ENCODE results near the gene GMCL2.

Gene GMCL2

DNA sequence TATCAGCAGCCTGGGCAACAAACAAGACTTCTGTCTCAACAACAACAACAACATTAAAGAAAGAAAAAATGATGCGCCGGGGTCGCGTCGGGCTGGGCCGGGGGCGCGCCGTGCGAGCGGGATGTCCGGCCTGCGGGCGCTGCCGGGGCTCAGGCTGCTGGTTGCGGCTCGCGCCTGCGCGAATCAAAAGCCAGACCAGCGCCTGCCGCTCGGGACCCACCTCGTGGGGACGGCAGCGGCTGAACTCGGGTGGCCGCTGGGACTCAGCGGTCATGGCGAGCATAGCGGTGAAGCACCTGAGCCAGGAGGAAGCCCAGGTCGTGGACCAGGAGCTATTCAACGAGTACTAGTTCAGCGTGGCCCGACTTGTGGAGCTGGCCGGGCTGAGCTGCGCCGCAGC lies 21.6 kb downstream of the GMCL2 start:
- no peak overlapping the region for H3K4me3 ChIP-seq (ENCODE audit: low read depth, low read length)
- DNase-seq (ENCODE audit: low read depth) = no peak
- TF ChIP-seq, protein P1, sequence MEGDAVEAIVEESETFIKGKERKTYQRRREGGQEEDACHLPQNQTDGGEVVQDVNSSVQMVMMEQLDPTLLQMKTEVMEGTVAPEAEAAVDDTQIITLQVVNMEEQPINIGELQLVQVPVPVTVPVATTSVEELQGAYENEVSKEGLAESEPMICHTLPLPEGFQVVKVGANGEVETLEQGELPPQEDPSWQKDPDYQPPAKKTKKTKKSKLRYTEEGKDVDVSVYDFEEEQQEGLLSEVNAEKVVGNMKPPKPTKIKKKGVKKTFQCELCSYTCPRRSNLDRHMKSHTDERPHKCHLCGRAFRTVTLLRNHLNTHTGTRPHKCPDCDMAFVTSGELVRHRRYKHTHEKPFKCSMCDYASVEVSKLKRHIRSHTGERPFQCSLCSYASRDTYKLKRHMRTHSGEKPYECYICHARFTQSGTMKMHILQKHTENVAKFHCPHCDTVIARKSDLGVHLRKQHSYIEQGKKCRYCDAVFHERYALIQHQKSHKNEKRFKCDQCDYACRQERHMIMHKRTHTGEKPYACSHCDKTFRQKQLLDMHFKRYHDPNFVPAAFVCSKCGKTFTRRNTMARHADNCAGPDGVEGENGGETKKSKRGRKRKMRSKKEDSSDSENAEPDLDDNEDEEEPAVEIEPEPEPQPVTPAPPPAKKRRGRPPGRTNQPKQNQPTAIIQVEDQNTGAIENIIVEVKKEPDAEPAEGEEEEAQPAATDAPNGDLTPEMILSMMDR (IDR thresholded peaks at IDR 0.05; ENCODE audit: control insufficient read depth, extremely low read depth, insufficient read depth) = no peak

DNA sequence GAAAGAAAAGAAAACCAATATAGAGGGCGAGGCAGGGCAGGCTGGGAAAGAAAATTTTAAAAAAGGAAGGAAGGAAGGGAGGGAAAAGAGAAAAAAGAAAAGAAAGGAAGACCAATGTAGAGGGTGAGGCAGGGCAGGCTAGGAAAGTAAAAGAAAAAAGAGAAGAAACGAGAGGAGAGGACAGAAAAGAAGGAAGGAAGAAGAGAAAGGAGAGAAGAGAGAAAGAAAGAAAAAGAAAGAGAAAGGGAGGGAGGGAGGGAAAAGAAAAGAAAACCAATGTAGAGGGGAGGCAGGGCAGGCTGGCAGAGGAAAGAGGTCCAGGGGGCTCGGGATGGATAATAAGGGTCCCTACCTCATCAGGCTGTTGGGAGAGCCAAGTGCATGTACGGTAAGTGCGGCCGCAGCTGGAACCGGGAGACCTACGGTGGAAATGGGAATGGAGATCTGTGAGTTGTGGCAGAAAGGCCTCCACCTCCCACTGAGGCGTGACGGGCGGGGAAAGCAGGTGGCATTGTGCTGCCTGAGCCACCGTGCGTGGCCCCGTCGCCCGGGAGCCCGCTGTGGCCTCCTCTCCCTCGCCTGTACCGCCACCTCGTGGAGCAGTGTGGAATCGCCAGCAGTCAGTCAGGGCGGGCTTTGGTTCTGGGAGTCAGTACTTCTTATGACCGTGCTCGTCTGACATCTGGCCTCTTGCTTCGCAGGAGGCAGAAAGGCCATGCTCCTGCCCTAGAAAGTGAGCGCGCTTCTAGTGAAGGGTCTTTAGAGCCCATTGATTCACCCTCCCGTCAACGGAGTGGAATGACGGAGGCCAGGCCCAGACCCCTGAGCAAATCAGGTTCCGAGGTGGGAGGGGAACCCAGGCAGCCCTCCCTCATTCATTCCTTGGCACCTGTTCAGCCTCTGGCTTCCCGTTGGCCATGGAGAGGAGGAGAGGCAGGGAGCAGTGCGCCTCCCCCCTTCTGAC lies 23.1 kb downstream of the GMCL2 start:
- no peak overlapping the region for H3K4me3 ChIP-seq (ENCODE audit: low read depth, low read length)
- TF ChIP-seq, protein P1 (IDR thresholded peaks at IDR 0.05; ENCODE audit: control insufficient read depth, extremely low read depth, insufficient read depth) = peak; percentile 99
- DNase-seq (ENCODE audit: low read depth) = peak; percentile 46

DNA sequence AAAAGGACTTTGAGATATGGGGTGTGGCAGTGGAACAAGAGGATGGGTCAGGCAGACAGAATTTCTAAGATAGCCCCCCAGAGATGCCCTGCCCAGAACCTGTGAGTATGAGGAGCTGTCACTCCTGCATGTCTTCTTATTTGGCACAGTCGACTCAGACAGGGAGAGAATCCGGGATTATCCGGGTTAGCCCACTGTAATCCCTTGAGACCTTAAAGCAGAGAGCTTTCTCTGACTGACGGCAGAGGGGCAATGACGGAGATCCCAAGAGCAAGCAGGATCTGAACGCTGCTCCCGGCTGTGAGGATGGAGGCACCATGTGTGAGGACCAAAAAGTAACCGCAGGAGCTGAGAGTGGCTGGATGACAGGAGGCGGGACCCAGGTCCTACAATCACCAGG lies 24.7 kb downstream of the GMCL2 start:
- TF ChIP-seq, protein P1 (IDR thresholded peaks at IDR 0.05; ENCODE audit: control insufficient read depth, extremely low read depth, insufficient read depth) = no peak
- no peak overlapping the region for H3K4me3 ChIP-seq (ENCODE audit: low read depth, low read length)
- DNase-seq (ENCODE audit: low read depth) = no peak

DNA sequence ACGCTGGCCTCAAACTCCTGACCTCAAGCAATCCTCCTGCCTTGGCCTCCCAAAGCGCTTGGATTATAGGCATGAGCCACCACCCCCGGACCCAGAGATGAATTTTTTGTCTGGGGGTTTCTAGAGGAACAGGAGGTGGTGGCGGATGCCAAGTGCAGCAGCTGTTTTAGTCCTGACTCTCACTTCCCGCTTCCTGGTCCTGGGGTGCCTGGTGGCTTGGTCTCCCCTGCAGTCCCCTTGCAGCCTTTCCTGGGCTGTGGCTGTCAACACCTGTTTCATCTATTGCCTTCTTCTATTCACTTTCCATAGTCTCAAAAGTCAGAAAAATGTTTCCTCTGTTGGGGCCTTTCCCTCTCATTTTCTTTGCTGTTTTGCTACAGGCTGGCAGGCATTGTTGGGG lies 27.0 kb downstream of the GMCL2 start:
- no peak overlapping the region for H3K4me3 ChIP-seq (ENCODE audit: low read depth, low read length)
- TF ChIP-seq, protein P1 (IDR thresholded peaks at IDR 0.05; ENCODE audit: control insufficient read depth, extremely low read depth, insufficient read depth) = no peak
- no peak for DNase-seq (ENCODE audit: low read depth)

DNA sequence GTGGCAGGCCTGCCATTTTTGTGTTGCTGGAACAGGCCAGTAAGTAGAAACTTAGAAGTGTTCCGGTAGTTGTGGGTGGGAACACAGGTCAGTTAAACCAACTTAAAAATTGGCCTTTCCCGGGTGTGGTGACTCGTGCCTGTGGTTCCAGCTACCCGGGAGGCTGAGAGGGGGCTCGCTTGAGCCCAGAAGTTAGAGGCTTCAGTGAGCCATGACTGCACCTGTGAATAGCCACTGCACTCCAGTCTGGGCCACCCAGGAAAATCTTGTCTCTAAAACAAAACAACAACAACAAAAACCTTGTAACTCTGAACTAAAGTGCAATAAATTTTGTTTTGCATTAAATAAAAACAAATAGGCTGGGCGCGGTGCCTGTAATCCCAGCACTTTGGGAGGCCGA lies 32.1 kb downstream of the GMCL2 start:
- TF ChIP-seq, protein P1 (IDR thresholded peaks at IDR 0.05; ENCODE audit: control insufficient read depth, extremely low read depth, insufficient read depth) = no peak
- DNase-seq (ENCODE audit: low read depth) = no peak
- no peak overlapping the region for H3K4me3 ChIP-seq (ENCODE audit: low read depth, low read length)

DNA sequence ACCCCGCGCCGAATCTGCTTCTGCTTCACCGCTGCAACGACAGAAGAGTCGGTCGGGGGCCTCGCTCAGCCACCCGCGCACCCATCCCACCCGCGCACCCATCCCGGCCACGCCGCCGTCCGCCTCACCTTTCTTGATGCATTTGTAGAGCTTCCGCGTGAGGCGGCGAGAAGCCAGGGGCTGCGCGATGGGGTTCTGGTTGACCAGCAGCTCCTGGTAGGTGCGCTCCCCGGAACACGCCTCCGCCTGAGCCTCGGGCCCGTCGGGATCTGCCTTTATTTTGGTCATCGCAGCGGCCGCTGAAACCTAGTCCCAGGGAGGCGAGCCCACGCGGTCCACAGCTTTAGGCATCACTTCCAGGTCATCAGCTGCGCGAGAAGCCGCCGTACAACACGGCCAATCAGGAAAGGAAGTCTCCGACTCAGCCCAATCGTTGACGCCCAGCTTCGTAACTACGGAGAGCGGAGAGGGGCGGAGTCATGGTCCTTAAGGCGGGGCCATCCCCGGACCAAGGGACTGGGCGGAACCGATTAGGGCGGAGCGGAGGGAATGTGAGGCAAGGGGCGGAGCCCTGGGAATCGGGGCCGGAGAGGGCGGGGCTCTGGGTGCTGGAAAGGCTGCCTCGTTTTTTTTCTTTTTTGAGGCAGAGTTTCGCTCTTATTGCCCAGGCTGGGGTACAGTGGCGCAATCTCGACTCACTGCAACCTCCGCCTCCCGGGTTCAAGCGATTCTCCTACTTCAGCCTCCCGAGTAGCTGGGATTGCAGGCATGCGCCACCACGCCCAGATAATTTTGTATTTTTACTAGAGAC lies 33.4 kb downstream of the GMCL2 start, which contains the start of gene NHP2:
TSS of gene NHP2 (minus strand) at position 356 of the 811 bp plus-strand sequence. CDS start at position 288, 68 bp downstream.
- peak; percentile 96 for DNase-seq (ENCODE audit: low read depth)
- TF ChIP-seq, protein P1 (IDR thresholded peaks at IDR 0.05; ENCODE audit: control insufficient read depth, extremely low read depth, insufficient read depth) = no peak
- H3K4me3 ChIP-seq (ENCODE audit: low read depth, low read length) = peak within 1 kb of the TSS; percentile 98

Data from LNCaP clone FGC (cell line).